HG02884 (cell line): Measurements from ENCODE around the gene CARD11.
"Not testable (repeated sequence)": the region's sequence is repeated elsewhere in the genome, so short reads cannot be mapped to it uniquely, and the experiment has no call there.

Experiments used
- ATAC-seq: cut with Tn5 transposase; IDR thresholded peaks from one replicate; pipeline ENCODE4 v1.9.1; 2021; ENCODE audit warnings: mild to moderate bottlenecking, moderate library complexity; ENCODE audit not compliant: unreplicated experiment

The CARD11 gene

GRCh38 chr7:2928613-2929311 lies 114.9 kb downstream of the CARD11 start:
- no peak for ATAC-seq

- no peak for ATAC-seq
Measured at GRCh38 chr7:2928256-2928612, 115.4 kb downstream of the CARD11 start.

- ATAC-seq = no peak
Measured at GRCh38 chr7:2927592-2927991, 116.1 kb downstream of the CARD11 start.

- no peak for ATAC-seq
Measured at GRCh38 chr7:2926896-2927405, 116.7 kb downstream of the CARD11 start.

- no peak for ATAC-seq
Measured at GRCh38 chr7:2926120-2926895, 117.4 kb downstream of the CARD11 start.

- ATAC-seq = no peak
Measured at GRCh38 chr7:2924866-2925840, 118.5 kb downstream of the CARD11 start.

- no peak for ATAC-seq
Measured at GRCh38 chr7:2923886-2924574, 119.6 kb downstream of the CARD11 start.

- ATAC-seq = no peak
Measured at GRCh38 chr7:2923291-2923781, 120.3 kb downstream of the CARD11 start.

- ATAC-seq = no peak
Measured at GRCh38 chr7:2922866-2923265, 120.8 kb downstream of the CARD11 start.

- no peak for ATAC-seq
Measured at GRCh38 chr7:2922348-2922691, 121.3 kb downstream of the CARD11 start.

GRCh38 chr7:2921653-2922347 lies 121.9 kb downstream of the CARD11 start:
- no peak for ATAC-seq

GRCh38 chr7:2920956-2921652 lies 122.6 kb downstream of the CARD11 start:
- no peak for ATAC-seq

GRCh38 chr7:2920480-2920879 lies 123.2 kb downstream of the CARD11 start:
- not testable (repeated sequence) for ATAC-seq

GRCh38 chr7:2920041-2920440 lies 123.6 kb downstream of the CARD11 start:
- no peak for ATAC-seq

GRCh38 chr7:2919256-2919655 lies 124.4 kb downstream of the CARD11 start:
- no peak for ATAC-seq

GRCh38 chr7:2918406-2918805 lies 125.3 kb downstream of the CARD11 start:
- ATAC-seq = no peak

GRCh38 chr7:2915023-2915422 lies 128.6 kb downstream of the CARD11 start:
- no peak for ATAC-seq

GRCh38 chr7:2913760-2914387 lies 129.8 kb downstream of the CARD11 start:
- ATAC-seq = no peak
